Measurements from ENCODE around the gene APAF1. TPM values are rescaled to one million over a fixed set of nuclear protein-coding genes. Genes with fewer than 3 reads are reported as not detected.

Gene APAF1
- total RNA-seq, 4 donors from 2014 or later, result 5.7 to 8.5 (median 6.5) TPM

DNA sequence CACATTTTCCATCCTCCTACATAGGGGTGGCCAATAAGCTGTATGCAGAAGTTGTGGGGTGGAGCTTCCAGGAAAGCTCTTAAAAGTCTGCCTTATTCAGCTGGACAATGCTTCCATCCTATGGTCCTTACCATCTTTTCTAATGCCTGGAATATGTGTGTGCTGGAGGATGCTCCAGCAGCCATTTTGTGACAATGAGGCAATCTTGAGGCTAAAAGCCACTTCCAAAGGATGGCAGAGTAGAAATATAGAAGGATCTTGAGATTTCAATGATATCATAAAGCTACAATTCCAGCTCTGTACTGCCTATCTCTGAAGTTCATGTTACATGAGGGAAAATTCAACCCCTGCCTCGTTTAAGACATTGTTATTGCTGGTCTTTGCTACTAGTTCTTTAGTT lies 95.7 kb downstream of the APAF1 start:
- H3K4me3 ChIP-seq (ENCODE audit: low read depth, poor library complexity, severe bottlenecking), result no peak overlapping the region
- WGBS, 2 donors, result 74 to 81% methylated on average over 1 of the region's 1 CpG
- DNase-seq (ENCODE audit: low spot score in 2 of 2), result no peak
- TF ChIP-seq POLR2A (IDR thresholded peaks at IDR 0.05), result no peak
- TF ChIP-seq, protein P1, sequence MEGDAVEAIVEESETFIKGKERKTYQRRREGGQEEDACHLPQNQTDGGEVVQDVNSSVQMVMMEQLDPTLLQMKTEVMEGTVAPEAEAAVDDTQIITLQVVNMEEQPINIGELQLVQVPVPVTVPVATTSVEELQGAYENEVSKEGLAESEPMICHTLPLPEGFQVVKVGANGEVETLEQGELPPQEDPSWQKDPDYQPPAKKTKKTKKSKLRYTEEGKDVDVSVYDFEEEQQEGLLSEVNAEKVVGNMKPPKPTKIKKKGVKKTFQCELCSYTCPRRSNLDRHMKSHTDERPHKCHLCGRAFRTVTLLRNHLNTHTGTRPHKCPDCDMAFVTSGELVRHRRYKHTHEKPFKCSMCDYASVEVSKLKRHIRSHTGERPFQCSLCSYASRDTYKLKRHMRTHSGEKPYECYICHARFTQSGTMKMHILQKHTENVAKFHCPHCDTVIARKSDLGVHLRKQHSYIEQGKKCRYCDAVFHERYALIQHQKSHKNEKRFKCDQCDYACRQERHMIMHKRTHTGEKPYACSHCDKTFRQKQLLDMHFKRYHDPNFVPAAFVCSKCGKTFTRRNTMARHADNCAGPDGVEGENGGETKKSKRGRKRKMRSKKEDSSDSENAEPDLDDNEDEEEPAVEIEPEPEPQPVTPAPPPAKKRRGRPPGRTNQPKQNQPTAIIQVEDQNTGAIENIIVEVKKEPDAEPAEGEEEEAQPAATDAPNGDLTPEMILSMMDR (IDR thresholded peaks at IDR 0.05), result no peak
- intact Hi-C loops (cut with DNase I; ENCODE audit: low total_unique reads), result no loop called here

DNA sequence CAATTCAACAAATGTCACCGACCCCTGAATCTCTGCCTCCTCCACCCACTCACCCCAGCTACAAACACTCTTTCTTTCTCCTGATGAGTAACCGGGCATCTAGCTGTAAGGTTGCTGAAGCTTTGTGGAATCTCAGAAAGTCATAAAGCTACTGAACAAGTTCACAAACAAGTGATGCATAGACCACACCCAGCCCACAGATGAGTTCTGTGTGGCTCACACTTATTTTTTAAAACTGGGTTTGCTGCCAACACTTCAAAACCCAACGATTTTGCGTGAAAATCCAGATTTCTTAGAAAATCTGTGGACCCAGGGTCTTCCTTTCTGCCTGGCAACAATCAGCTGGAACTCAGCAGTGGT lies 96.1 kb downstream of the APAF1 start:
- no peak for DNase-seq (ENCODE audit: low spot score in 2 of 2)
- intact Hi-C loops (cut with DNase I; ENCODE audit: low total_unique reads), result no loop called here
- H3K4me3 ChIP-seq (ENCODE audit: low read depth, poor library complexity, severe bottlenecking), result no peak overlapping the region
- no peak for TF ChIP-seq POLR2A (IDR thresholded peaks at IDR 0.05)
- TF ChIP-seq, protein P1 (IDR thresholded peaks at IDR 0.05), result no peak
- 88 to 90% methylated on average over 4 of the region's 4 CpGs for WGBS, 2 donors

DNA sequence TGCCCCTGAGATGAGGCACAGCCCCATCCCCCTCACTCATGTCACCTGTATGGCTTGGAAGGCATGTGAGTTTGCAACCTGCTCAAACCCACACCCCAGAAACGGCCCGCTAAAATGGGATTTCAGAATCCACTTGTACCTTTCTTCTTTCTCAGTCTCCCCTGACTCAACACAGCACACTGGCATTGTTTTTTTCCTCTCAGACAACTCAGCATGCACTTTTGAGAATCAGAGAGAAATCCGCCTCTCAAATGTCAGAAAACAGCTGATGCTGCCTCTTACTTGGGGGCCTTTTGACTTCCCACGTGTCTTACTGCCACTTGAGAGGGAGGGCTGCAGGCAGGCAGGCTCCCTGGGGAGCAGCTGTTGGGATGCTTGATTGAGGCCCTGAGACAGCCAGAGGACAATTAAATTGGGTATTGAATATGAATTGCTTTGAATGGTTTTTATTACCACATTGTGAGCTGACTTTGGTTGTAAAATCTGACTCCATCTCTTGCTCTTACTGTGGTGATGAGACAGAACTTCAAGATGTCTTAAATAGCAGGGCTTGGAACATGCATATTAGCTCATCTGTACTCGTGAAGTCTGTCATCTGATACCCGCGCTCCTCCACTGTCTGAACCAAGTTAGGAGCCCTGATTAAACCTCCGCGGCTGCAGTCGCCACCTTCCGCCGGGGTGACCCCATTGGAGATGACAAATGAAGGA lies 96.6 kb downstream of the APAF1 start:
- DNase-seq (ENCODE audit: low spot score in 2 of 2), result no peak
- intact Hi-C loops (cut with DNase I; ENCODE audit: low total_unique reads), result loop anchor here (2.0 kb wide), 1 partner anchor 19 kb away; no protein-coding TSS in a partner anchor
- 59 to 66% methylated on average over 12 of the region's 12 CpGs for WGBS, 2 donors
- H3K4me3 ChIP-seq (ENCODE audit: low read depth, poor library complexity, severe bottlenecking), result no peak overlapping the region
- TF ChIP-seq POLR2A (IDR thresholded peaks at IDR 0.05), result no peak
- TF ChIP-seq, protein P1 (IDR thresholded peaks at IDR 0.05), result no peak

DNA sequence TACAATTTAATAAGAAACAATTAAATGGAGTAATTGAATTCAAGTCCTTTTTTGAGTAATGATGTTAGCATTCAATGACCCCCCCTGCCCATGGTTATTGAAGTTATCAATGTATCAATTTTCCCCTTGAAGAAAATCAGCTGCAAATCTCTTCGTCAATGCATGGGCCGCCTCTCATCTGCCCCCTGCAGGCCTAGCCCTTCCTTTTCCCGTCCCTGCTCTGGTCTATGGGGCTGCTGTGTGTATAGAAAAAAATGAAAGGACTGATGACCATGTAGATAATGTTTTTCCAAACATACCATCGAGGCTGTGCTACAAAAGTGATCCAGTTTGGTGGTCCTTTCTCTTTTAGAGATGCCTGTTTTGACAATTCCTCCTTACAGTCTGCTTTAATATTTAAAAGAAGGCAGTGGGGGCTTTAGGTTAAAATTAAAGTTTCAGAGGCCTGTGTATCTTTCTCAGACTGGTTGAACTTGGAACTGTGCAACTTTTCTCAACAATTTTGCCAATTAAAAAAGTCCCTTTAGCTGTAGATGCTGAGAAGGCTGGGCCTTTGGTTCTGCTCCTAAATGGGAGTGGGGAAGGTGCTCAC lies 98.4 kb downstream of the APAF1 start:
- WGBS, 2 donors, result 61 to 66% methylated on average over 4 of the region's 4 CpGs
- no peak overlapping the region for H3K4me3 ChIP-seq (ENCODE audit: low read depth, poor library complexity, severe bottlenecking)
- TF ChIP-seq, protein P1 (IDR thresholded peaks at IDR 0.05), result no peak
- no peak for TF ChIP-seq POLR2A (IDR thresholded peaks at IDR 0.05)
- intact Hi-C loops (cut with DNase I; ENCODE audit: low total_unique reads), result loop anchor here (2.0 kb wide), 1 partner anchor 17 kb away; no protein-coding TSS in a partner anchor
- DNase-seq (ENCODE audit: low spot score in 2 of 2), result no peak

DNA sequence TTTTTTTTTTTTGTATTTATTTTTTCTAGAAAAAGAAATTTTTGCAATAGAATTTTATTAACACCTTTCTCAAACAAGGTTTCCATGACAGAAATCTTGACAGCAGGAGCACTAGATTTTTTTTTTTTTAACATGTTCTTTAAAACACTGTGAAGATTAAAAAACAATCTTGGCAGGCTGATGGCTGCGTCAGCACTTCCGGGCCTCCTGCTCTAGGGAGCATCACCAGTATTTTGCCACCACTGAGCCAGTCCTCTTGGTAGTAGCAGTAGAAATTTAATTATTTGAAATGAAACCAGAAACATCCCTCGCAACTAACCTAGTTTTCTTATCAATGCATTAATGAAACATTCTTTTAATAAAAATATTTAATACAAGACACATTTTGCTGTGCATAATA lies 99.6 kb downstream of the APAF1 start:
- WGBS, 2 donors, result 40 to 51% methylated on average over 3 of the region's 3 CpGs
- no peak for DNase-seq (ENCODE audit: low spot score in 2 of 2)
- no peak overlapping the region for H3K4me3 ChIP-seq (ENCODE audit: low read depth, poor library complexity, severe bottlenecking)
- intact Hi-C loops (cut with DNase I; ENCODE audit: low total_unique reads), result no loop called here
- TF ChIP-seq POLR2A (IDR thresholded peaks at IDR 0.05), result no peak
- TF ChIP-seq, protein P1 (IDR thresholded peaks at IDR 0.05), result no peak

Measured in lower leg skin (tissue), 4 donors.